Ishikawa (cell line): ENCODE results near the gene ATP8A2.
A peak's percentile ranks its signal among the peaks of the same experiment; 100 is the strongest.

Experiments
- CEBPB ChIP-seq: IDR thresholded peaks from 2 replicates; pipeline ENCODE4 v1.6.1; 2012
- CREB1 ChIP-seq: IDR thresholded peaks from 2 replicates; pipeline ENCODE4 v1.6.1; 2012; ENCODE audit warnings: low read depth
- EGR1 ChIP-seq: IDR thresholded peaks from 2 replicates; pipeline ENCODE4 v1.6.1; 2012
- EP300 ChIP-seq: IDR thresholded peaks from 2 replicates; pipeline ENCODE4 v1.6.1; 2012; ENCODE audit warnings: borderline replicate concordance
- FOXM1 ChIP-seq: IDR thresholded peaks from 2 replicates; pipeline ENCODE4 v1.6.1; 2012; ENCODE audit warnings: low read depth, borderline replicate concordance
- MAX ChIP-seq: IDR thresholded peaks from 2 replicates; pipeline ENCODE4 v1.6.1; 2012
- NFIC ChIP-seq: IDR thresholded peaks from 2 replicates; pipeline ENCODE4 v1.6.1; 2012
- REST ChIP-seq: IDR thresholded peaks from 2 replicates; pipeline ENCODE4 v1.6.1; 2012; ENCODE audit warnings: low read depth, mild to moderate bottlenecking
- TAF1 ChIP-seq: IDR thresholded peaks from 2 replicates; pipeline ENCODE4 v1.6.1; 2012; ENCODE audit warnings: low read depth, mild to moderate bottlenecking
- TCF12 ChIP-seq: IDR thresholded peaks from 2 replicates; pipeline ENCODE4 v1.6.1; 2012; ENCODE audit warnings: low read depth
- TEAD4 ChIP-seq: IDR thresholded peaks from 2 replicates; pipeline ENCODE4 v1.6.1; 2012
- USF1 ChIP-seq: IDR thresholded peaks from 2 replicates; pipeline ENCODE4 v1.6.1; 2012
- ZBTB7A ChIP-seq: IDR thresholded peaks from 2 replicates; pipeline ENCODE4 v1.6.1; 2012; ENCODE audit warnings: low read depth

ATP8A2 gene

GRCh38 chr13:26019881-26020870, 648.4 kb downstream of the ATP8A2 start:
- no peak for TF ChIP-seq EGR1
- no peak for TF ChIP-seq MAX
- TF ChIP-seq FOXM1: no peak
- no peak for TF ChIP-seq NFIC
- TF ChIP-seq REST: no peak
- no peak for TF ChIP-seq TEAD4

- TF ChIP-seq FOXM1: no peak
Measured at GRCh38 chr13:26020891-26021290, 649.1 kb downstream of the ATP8A2 start.

- TF ChIP-seq MAX: no peak
- TF ChIP-seq ZBTB7A: no peak
- no peak for TF ChIP-seq REST
- TF ChIP-seq CEBPB: no peak
- TF ChIP-seq EGR1: no peak
Measured at GRCh38 chr13:26021516-26021915, 649.7 kb downstream of the ATP8A2 start.

GRCh38 chr13:26021956-26022355, 650.2 kb downstream of the ATP8A2 start:
- no peak for TF ChIP-seq TAF1
- no peak for TF ChIP-seq CEBPB
- no peak for TF ChIP-seq TEAD4
- TF ChIP-seq CREB1: no peak
- no peak for TF ChIP-seq EGR1
- no peak for TF ChIP-seq REST
- no peak for TF ChIP-seq TCF12
- no peak for TF ChIP-seq NFIC
- TF ChIP-seq USF1: no peak
- TF ChIP-seq ZBTB7A: no peak

- peak; percentile 34; the same call in 1 of the 2 replicates for TF ChIP-seq NFIC
- no peak for TF ChIP-seq MAX
- TF ChIP-seq FOXM1: no peak
- TF ChIP-seq TCF12: no peak
- no peak for TF ChIP-seq CREB1
- TF ChIP-seq EP300: no peak
- TF ChIP-seq TAF1: no peak
Measured at GRCh38 chr13:26022538-26023292, 650.9 kb downstream of the ATP8A2 start.
